BJ (cell line): ENCODE measurements around the gene SUMF1. TPM values are rescaled to one million over a fixed set of nuclear protein-coding genes. Genes with fewer than 3 reads are reported as not detected.

ENCODE experiments used
- CTCF ChIA-PET: fragments of 350-600 bp; formaldehyde crosslinking; extraction: SDS; loops from one replicate; lab custom pipeline; 2021; ENCODE audit warnings: antibody characterized with exemption, inconsistent platforms; lab: Yijun Ruan, JAX
- POLR2A ChIA-PET: fragments of 300-600 bp; sonication (Branson Sonifier 250); formaldehyde crosslinking; extraction: SDS; loops from one replicate; lab custom pipeline; 2021; ENCODE audit warnings: antibody characterized with exemption; lab: Charles Lee
- DNase-seq: peaks from one replicate; pipeline ENCODE4 v3.0.0-alpha.2; 2011; ENCODE audit warnings: low read depth
- H3K27me3 ChIP-seq: 2 replicates; pipeline ENCODE4 v1.6.0; 2011; ENCODE audit warnings: low read length; ENCODE audit not compliant: control insufficient read depth, insufficient read depth
- H3K36me3 ChIP-seq: 2 replicates; pipeline ENCODE4 v1.5.1; 2011; ENCODE audit warnings: low read length; ENCODE audit not compliant: control insufficient read depth, insufficient read depth
- H3K4me3 ChIP-seq: 2 replicates; pipeline ENCODE4 v1.5.1; 2011; ENCODE audit warnings: low read depth, mild to moderate bottlenecking, control low read depth, low read length
- polyA plus RNA-seq: library from polyadenylated mRNA; depleted of rRNA; stranded (reverse); fragments of >200 nt; gene quantifications from 2 replicates; pipeline ENCODE4 v1.2.3, GENCODE V29; 2011
- TF ChIP-seq, protein P1 (sequence below): IDR thresholded peaks from 2 replicates; pipeline ENCODE4 v1.5.1; 2011; ENCODE audit warnings: low read depth, mild to moderate bottlenecking, control low read depth, inconsistent platforms, low read length, moderate library complexity; ENCODE audit not compliant: insufficient read depth

Gene SUMF1
- polyA plus RNA-seq, 1 experiment = 57.6 TPM

DNA sequence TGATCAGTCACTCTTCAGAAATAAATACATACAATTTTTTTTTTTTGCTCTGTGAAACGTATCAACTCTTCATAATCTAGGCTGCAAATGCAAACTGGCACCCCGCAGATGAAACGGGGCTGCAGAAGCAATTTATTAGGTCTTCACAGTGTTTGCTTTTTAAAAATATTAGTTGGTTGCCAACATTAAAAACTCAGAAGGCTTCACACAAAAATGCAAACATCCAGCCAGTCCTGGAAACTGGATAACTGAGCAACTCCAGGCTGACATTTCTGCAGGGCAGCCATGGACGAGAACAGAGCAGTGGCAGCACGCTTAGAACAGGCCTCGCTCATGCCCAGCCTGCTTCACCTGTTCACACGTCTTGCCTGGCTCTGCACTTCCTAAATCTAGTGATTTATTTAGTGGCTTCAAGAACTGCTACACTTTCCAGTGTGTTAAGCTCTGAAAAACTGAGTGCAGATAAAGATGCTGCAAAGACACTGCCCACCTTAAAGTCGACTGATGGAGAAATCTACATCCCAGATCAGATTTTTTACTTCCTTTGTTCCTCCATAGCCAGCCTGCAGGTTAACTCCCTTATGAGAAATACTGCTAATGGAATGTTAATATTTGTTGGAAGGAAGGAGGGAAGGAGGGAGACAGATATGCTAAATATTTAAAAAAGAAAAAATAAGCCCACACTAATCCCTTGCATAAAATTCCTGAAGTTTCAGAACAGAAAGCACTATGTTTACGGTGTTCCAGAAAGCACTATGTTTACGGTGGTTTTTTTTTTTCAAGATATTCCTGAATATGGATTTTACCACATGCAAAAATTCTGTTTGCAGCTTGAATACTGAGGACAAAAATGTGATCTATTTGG, 110.3 kb downstream of the SUMF1 start:
- ChIA-PET CTCF (interaction anchor here (3.0 kb wide), 1 partner anchor 277 kb away, joined by 12 read pairs; no protein-coding TSS in a partner anchor), POLR2A (no interaction called here)
- H3K4me3 ChIP-seq = no peak overlapping the region
- TF ChIP-seq, protein P1, sequence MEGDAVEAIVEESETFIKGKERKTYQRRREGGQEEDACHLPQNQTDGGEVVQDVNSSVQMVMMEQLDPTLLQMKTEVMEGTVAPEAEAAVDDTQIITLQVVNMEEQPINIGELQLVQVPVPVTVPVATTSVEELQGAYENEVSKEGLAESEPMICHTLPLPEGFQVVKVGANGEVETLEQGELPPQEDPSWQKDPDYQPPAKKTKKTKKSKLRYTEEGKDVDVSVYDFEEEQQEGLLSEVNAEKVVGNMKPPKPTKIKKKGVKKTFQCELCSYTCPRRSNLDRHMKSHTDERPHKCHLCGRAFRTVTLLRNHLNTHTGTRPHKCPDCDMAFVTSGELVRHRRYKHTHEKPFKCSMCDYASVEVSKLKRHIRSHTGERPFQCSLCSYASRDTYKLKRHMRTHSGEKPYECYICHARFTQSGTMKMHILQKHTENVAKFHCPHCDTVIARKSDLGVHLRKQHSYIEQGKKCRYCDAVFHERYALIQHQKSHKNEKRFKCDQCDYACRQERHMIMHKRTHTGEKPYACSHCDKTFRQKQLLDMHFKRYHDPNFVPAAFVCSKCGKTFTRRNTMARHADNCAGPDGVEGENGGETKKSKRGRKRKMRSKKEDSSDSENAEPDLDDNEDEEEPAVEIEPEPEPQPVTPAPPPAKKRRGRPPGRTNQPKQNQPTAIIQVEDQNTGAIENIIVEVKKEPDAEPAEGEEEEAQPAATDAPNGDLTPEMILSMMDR = no peak
- DNase-seq = no peak
- H3K27me3 ChIP-seq = no peaks in the 10 kb centered on the region
- H3K36me3 ChIP-seq = peaks cover 1% of the 10 kb centered on the region; the same call in 1 of the 2 replicates

DNA sequence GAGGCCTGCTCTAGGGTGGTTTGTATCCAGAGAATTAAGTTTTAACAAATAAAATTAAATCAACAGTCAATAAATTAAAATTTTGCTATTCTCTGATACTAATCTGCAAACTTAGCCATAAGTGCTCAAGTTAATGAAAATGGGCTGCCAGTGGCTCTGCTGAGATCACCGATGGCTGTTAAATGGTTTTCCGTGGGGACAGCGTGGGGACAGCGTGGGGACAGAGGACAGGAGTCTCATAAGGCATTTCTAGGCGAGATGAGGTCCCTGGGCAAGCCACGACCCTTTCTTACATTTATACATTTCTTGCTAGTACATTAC, 110.9 kb downstream of the SUMF1 start:
- TF ChIP-seq, protein P1 = no peak
- ChIA-PET CTCF (no interaction called here), POLR2A (no interaction called here)
- Histone ChIP-seq H3K36me3 (no peaks in the 10 kb centered on the region), H3K4me3 (no peak overlapping the region), H3K27me3 (no peaks in the 10 kb centered on the region)
- DNase-seq = no peak

DNA sequence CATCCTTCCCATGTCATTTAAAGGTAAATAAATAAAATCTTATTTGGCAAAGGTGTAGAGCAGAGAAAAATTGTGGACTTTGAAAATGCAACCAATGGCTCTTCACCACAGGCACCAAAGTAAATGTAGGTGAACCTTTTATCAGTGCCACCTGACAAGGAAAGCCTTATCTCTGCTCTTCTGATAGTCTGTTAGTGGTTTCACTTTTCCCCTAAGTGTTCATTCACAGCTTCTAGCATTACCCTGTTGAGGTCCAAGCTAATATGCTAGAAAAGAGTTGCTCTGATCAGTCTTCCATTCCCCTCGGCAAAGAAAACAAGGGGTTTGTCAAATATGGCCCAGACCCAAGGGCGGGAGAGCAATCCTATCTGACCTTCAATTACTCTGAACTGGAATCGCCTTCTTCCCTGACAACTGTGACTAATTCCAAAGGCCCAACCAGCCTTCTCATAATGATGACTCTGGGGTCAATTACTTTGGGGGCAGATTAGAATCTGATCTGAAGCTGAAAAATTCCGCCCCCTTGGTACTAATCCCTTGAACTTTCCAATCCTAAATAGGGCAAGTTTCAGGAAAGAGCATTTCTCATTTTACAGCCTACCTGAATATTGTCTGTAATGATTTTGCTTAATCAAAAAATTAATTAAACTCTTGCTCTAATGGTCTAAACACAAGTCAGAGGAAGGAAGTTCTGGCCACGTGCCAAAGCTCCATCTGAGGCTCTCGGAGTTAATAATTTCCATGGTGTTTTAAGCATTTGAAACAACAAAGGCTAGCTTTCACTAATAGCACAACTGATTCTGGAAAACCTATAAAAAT, 111.5 kb downstream of the SUMF1 start:
- ChIA-PET POLR2A (no interaction called here), CTCF (no interaction called here)
- Histone ChIP-seq H3K36me3 (no peaks in the 10 kb centered on the region), H3K27me3 (no peaks in the 10 kb centered on the region), H3K4me3 (no peak overlapping the region)
- no peak for DNase-seq
- TF ChIP-seq, protein P1 = no peak

DNA sequence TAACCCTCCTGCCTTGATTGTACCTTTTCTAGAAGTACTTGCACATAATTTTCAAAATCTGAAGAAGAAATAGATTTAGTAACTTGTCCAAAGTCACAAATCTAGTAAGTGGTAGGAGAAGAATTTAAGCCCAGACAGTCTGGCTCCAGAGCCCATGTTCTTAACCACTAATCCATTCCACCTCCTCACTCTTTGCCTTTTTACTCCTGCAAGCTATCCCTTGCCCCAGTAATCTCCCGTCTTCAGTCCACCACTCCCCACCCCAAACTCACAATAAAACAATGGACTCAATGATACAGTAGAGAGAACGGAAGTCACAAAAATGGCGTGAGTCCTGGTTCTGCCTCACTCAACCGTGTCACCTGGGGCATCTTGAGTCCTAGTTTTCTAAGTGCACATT, 115.2 kb downstream of the SUMF1 start:
- Histone ChIP-seq H3K4me3 (no peak overlapping the region), H3K36me3 (no peaks in the 10 kb centered on the region), H3K27me3 (no peaks in the 10 kb centered on the region)
- ChIA-PET POLR2A (no interaction called here), CTCF (interaction anchor here (1.2 to 4.6 kb wide), 7 partner anchors 10 to 284 kb away, joined by 3 to 89 read pairs (median 6); no protein-coding TSS in a partner anchor)
- TF ChIP-seq, protein P1 = no peak
- DNase-seq = no peak
